Measurements from ENCODE around the gene TNFRSF4. TPM values are rescaled to one million over a fixed set of nuclear protein-coding genes. Genes with fewer than 3 reads are reported as not detected.

The TNFRSF4 gene
- total RNA-seq, 1 experiment from 2014 or later, result 0.37 TPM

DNA sequence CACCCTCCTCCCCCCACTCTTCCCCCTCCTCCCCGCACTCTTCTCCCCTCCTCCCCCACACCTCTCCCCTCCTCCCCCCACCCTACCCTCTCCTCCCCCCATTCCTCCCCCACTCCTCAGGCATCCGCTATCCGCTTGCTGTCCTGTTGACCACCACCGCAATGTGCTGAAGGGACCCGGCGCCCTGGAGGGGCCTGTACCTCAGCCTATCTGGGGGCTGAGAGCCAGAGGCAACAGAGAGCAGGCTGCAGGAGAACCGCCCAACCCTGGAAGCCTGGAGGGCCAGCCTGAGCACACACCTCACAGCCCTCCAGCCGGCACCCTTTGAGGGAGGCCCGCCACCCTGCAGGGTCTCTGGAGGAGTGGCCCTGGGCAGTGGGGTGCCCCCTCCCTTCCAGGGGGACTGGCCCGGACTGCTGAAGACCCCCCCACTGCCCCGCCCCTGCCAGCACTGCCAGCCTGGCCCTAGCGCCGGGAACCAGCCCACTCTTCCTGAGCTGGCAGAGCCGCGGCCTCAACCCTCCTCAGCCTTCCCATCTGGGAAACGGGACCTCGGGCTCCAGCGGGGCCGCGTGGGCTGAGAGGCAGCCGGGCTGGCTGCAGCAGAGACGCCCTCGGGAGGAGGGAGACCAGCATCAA lies 31.3 kb upstream of the TNFRSF4 start:
- Histone ChIP-seq H3K4me3 (replicated peaks in 1 of 2; ENCODE audit: low read depth in 1 of 2, low read length in 2 of 2) (no peak overlapping the region), H2AFZ (ENCODE audit: low read depth, low read length, poor library complexity, severe bottlenecking) (no peak overlapping the region), H3K27me3 (ENCODE audit: insufficient read depth, low read length) (no peaks in the 10 kb centered on the region), H3K4me1 (ENCODE audit: control insufficient read depth in 1 of 2, insufficient read depth in 2 of 2, low read length in 2 of 2) (peaks cover 0 to 9% of the 10 kb centered on the region in 2 experiments; a peak in 1 of 4 replicates), H3K79me2 (ENCODE audit: insufficient read depth, low read length) (no peaks in the 10 kb centered on the region), H3K36me3 (ENCODE audit: control insufficient read depth in 1 of 2, insufficient read depth in 2 of 2, low read length in 2 of 2) (no peaks in the 10 kb centered on the region), H4K20me1 (ENCODE audit: insufficient read depth) (no peaks in the 10 kb centered on the region), H3K4me2 (ENCODE audit: low read length) (no peak overlapping the region), H3K9me3 (ENCODE audit: control insufficient read depth in 1 of 2, insufficient read depth in 1 of 2, low read depth in 1 of 2, low read length in 2 of 2) (no peaks in the 10 kb centered on the region), H3K27ac (ENCODE audit: low read depth, low read length) (no peak overlapping the region; the same call in 1 of the 2 replicates), H3K9ac (ENCODE audit: low read length) (no peak overlapping the region), H3K9me2 (ENCODE audit: insufficient read depth) (no peaks in the 10 kb centered on the region)
- no peak for DNase-seq (ENCODE audit: low read depth, low spot score)
- ChIA-PET RAD21 (ENCODE audit: low non-redundant PET in 1 of 2, low total read pairs in 2 of 2, uncharacterized antibody in 2 of 2, unreplicated experiment in 2 of 2) (no interaction called here), CTCF (no interaction called here), POLR2A (no interaction called here)
- TF ChIP-seq EZH2phosphoT487 (IDR thresholded peaks at IDR 0.05; ENCODE audit: borderline replicate concordance) (no peak), SP1 (IDR thresholded peaks at IDR 0.05; ENCODE audit: low read depth) (no peak)
- TF ChIP-seq, protein P1, sequence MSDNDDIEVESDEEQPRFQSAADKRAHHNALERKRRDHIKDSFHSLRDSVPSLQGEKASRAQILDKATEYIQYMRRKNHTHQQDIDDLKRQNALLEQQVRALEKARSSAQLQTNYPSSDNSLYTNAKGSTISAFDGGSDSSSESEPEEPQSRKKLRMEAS (IDR thresholded peaks at IDR 0.05), result no peak
- BruUV-seq (replicated peaks), result no TSS peak
- intact Hi-C loops (cut with micrococcal nuclease), result no loop called here
- no peak for ATAC-seq

DNA sequence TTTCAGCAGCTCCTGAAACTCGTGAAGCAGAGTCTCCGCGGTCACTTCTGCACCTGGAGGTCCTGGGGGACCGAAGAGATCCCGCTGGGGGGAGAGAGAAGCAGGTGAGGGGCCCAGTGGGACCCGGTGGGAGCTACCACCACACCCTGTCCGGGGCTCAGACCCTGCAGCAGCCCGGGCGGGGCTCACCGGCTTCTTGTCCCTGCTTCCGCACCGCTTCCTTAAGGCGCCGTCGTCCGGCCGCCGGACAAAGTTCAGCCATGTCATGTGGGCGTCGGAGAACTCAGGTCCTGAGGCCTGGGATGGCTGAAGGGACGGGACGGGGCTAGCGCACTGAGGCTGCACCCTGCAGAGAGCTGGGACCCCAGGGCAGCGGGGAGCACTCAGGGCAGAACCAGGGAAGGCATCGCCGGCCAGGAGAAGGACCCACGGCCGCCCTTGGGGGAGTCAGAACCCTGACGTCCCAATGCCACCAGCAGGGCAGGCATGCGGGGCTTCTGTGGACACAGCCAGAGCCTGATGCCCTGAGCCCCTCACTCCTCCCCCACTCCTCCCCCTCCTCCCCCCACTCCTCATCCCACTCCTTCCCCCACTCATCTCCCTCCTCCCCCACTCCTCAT lies 30.3 kb upstream of the TNFRSF4 start:
- Histone ChIP-seq H3K27me3 (ENCODE audit: insufficient read depth, low read length) (no peaks in the 10 kb centered on the region), H3K36me3 (ENCODE audit: control insufficient read depth in 1 of 2, insufficient read depth in 2 of 2, low read length in 2 of 2) (no peaks in the 10 kb centered on the region), H3K4me2 (ENCODE audit: low read length) (no peak overlapping the region), H3K9ac (ENCODE audit: low read length) (no peak overlapping the region), H3K4me1 (ENCODE audit: control insufficient read depth in 1 of 2, insufficient read depth in 2 of 2, low read length in 2 of 2) (peaks cover 0 to 9% of the 10 kb centered on the region in 2 experiments; a peak in 1 of 4 replicates), H3K9me3 (ENCODE audit: control insufficient read depth in 1 of 2, insufficient read depth in 1 of 2, low read depth in 1 of 2, low read length in 2 of 2) (no peaks in the 10 kb centered on the region), H3K4me3 (replicated peaks in 1 of 2; ENCODE audit: low read depth in 1 of 2, low read length in 2 of 2) (no peak overlapping the region), H4K20me1 (ENCODE audit: insufficient read depth) (no peaks in the 10 kb centered on the region), H2AFZ (ENCODE audit: low read depth, low read length, poor library complexity, severe bottlenecking) (no peak overlapping the region), H3K79me2 (ENCODE audit: insufficient read depth, low read length) (no peaks in the 10 kb centered on the region), H3K9me2 (ENCODE audit: insufficient read depth) (no peaks in the 10 kb centered on the region), H3K27ac (ENCODE audit: low read depth, low read length) (no peak overlapping the region)
- DNase-seq (ENCODE audit: low read depth, low spot score), result no peak
- intact Hi-C loops (cut with micrococcal nuclease), result no loop called here
- peak; percentile 23; the same call in 1 of the 2 replicates for ATAC-seq
- RAD21 ChIA-PET (ENCODE audit: low non-redundant PET in 1 of 2, low total read pairs in 2 of 2, uncharacterized antibody in 2 of 2, unreplicated experiment in 2 of 2), result no interaction called here
- no TSS peak for BruUV-seq (replicated peaks)
- TF ChIP-seq TCF7L2 (IDR thresholded peaks at IDR 0.05; ENCODE audit: borderline replicate concordance, extremely low read depth, insufficient read depth, insufficient read length), result no peak
- POLR2A ChIA-PET, result no interaction called here
- CTCF ChIA-PET, result no interaction called here

Data from HCT116 (cell line).